Activated naive CD4-positive, alpha-beta T cell treated with anti-CD3 and anti-CD28 coated beads, Interleukin-2, amount 50 U/mL, for 16 hours (primary cell): ENCODE data around the gene KIF1A.
"Not testable (repeated sequence)": the region's sequence is repeated elsewhere in the genome, so short reads cannot be mapped to it uniquely, and the experiment has no call there.

ENCODE experiments used
- DNase-seq: peaks from one replicate; pipeline ENCODE4 v3.0.0-alpha.2; 2020

Gene KIF1A

GRCh38 chr2:240701091-240701735, 118.8 kb downstream of the KIF1A start:
- no peak for DNase-seq

GRCh38 chr2:240700616-240701015, 119.4 kb downstream of the KIF1A start:
- DNase-seq, result not testable (repeated sequence)

GRCh38 chr2:240699835-240700234, 120.2 kb downstream of the KIF1A start:
- not testable (repeated sequence) for DNase-seq

- not testable (repeated sequence) for DNase-seq
Observed at GRCh38 chr2:240698852-240699561, 121.0 kb downstream of the KIF1A start.

- not testable (repeated sequence) for DNase-seq
Observed at GRCh38 chr2:240696469-240696868, 123.5 kb downstream of the KIF1A start.

GRCh38 chr2:240695593-240695992, 124.4 kb downstream of the KIF1A start:
- not testable (repeated sequence) for DNase-seq

- DNase-seq, result not testable (repeated sequence)
Observed at GRCh38 chr2:240694304-240694703, 125.7 kb downstream of the KIF1A start.

GRCh38 chr2:240692583-240693561, 127.1 kb downstream of the KIF1A start:
- not testable (repeated sequence) for DNase-seq

- DNase-seq, result not testable (repeated sequence)
Observed at GRCh38 chr2:240691631-240692420, 128.2 kb downstream of the KIF1A start, which contains the start of gene AQP12A. AQP12A (plus strand) TSS chr2:240691866; CDS start chr2:240691914, 48 bp downstream.

- not testable (repeated sequence) for DNase-seq
Observed at GRCh38 chr2:240691075-240691427, 129.0 kb downstream of the KIF1A start.

- DNase-seq, result not testable (repeated sequence)
Observed at GRCh38 chr2:240690421-240691074, 129.5 kb downstream of the KIF1A start.

- no peak for DNase-seq
Observed at GRCh38 chr2:240689975-240690374, 130.0 kb downstream of the KIF1A start.

- DNase-seq, result no peak
Observed at GRCh38 chr2:240688553-240688919, 131.5 kb downstream of the KIF1A start.

GRCh38 chr2:240687741-240688552, 132.1 kb downstream of the KIF1A start:
- DNase-seq, result no peak

- DNase-seq, result no peak
Observed at GRCh38 chr2:240687045-240687740, 132.8 kb downstream of the KIF1A start.

GRCh38 chr2:240686460-240686859, 133.6 kb downstream of the KIF1A start:
- no peak for DNase-seq

GRCh38 chr2:240685771-240686371, 134.1 kb downstream of the KIF1A start:
- no peak for DNase-seq

GRCh38 chr2:240683980-240684728, 135.9 kb downstream of the KIF1A start:
- DNase-seq, result not testable (repeated sequence)
